ENCODE data around the gene LIPM. TPM values are rescaled to one million over a fixed set of nuclear protein-coding genes. Genes with fewer than 3 reads are reported as not detected.

Gene LIPM
- total RNA-seq, 2 experiments from 2014 or later: not detected

- H3K79me2 ChIP-seq (ENCODE audit: insufficient read depth, low read depth, low read length): no peaks in the 10 kb centered on the region
- no peak overlapping the region for H3K4me3 ChIP-seq (ENCODE audit: low read depth, low read length, poor library complexity, severe bottlenecking)
- BruUV-seq (replicated peaks): no TSS peak
- intact Hi-C loops (cut with micrococcal nuclease; ENCODE audit: unreplicated experiment): no loop called here
- H3K9me2 ChIP-seq (ENCODE audit: insufficient read depth, low read length): no peaks in the 10 kb centered on the region
- no peaks in the 10 kb centered on the region for H3K4me1 ChIP-seq (ENCODE audit: insufficient read depth, low read length, poor library complexity, severe bottlenecking)
- POLR2A ChIA-PET: no interaction called here
- no peaks in the 10 kb centered on the region for H3K9me3 ChIP-seq (ENCODE audit: low read length)
- CTCF ChIA-PET (ENCODE audit: unreplicated experiment): no interaction called here
- H3K27ac ChIP-seq (ENCODE audit: low read depth, low read length, poor library complexity, severe bottlenecking): no peak overlapping the region
- H3K36me3 ChIP-seq (ENCODE audit: insufficient read depth, low read length): no peaks in the 10 kb centered on the region
- TF ChIP-seq CTCF (conservative IDR thresholded peaks at IDR 0.05; ENCODE audit: low read length) (no peak), EZH2phosphoT487 (IDR thresholded peaks at IDR 0.05; ENCODE audit: borderline replicate concordance, low read depth, low read length) (no peak)
- no peaks in the 10 kb centered on the region for H4K20me1 ChIP-seq (ENCODE audit: insufficient read depth, low read length)
- H2AFZ ChIP-seq (ENCODE audit: low read length): no peak overlapping the region
- H3K4me2 ChIP-seq (ENCODE audit: low read length): no peak overlapping the region
- DNase-seq (ENCODE audit: low spot score): no peak
Observed at GRCh38 chr10:88763441-88763840, 39.1 kb upstream of the LIPM start.

GRCh38 chr10:88764110-88764509, 38.4 kb upstream of the LIPM start:
- H3K9me2 ChIP-seq (ENCODE audit: insufficient read depth, low read length): no peaks in the 10 kb centered on the region
- H3K4me1 ChIP-seq (ENCODE audit: insufficient read depth, low read length, poor library complexity, severe bottlenecking): no peaks in the 10 kb centered on the region
- no peak overlapping the region for H3K4me3 ChIP-seq (ENCODE audit: low read depth, low read length, poor library complexity, severe bottlenecking)
- intact Hi-C loops (cut with micrococcal nuclease; ENCODE audit: unreplicated experiment): no loop called here
- CTCF ChIA-PET (ENCODE audit: unreplicated experiment): no interaction called here
- POLR2A ChIA-PET: interaction anchor here (1.1 kb wide), 1 partner anchor 11 kb away, joined by 3 read pairs; no protein-coding TSS in a partner anchor
- TF ChIP-seq EZH2phosphoT487 (IDR thresholded peaks at IDR 0.05; ENCODE audit: borderline replicate concordance, low read depth, low read length) (no peak), CTCF (conservative IDR thresholded peaks at IDR 0.05; ENCODE audit: low read length) (no peak)
- BruUV-seq (replicated peaks): no TSS peak
- H3K27ac ChIP-seq (ENCODE audit: low read depth, low read length, poor library complexity, severe bottlenecking): no peak overlapping the region
- no peaks in the 10 kb centered on the region for H3K79me2 ChIP-seq (ENCODE audit: insufficient read depth, low read depth, low read length)
- no peak overlapping the region for H3K4me2 ChIP-seq (ENCODE audit: low read length)
- H4K20me1 ChIP-seq (ENCODE audit: insufficient read depth, low read length): no peaks in the 10 kb centered on the region
- DNase-seq (ENCODE audit: low spot score): no peak
- no peaks in the 10 kb centered on the region for H3K9me3 ChIP-seq (ENCODE audit: low read length)
- no peak overlapping the region for H2AFZ ChIP-seq (ENCODE audit: low read length)
- H3K36me3 ChIP-seq (ENCODE audit: insufficient read depth, low read length): no peaks in the 10 kb centered on the region

- no peak overlapping the region for H3K4me3 ChIP-seq (ENCODE audit: low read depth, low read length, poor library complexity, severe bottlenecking)
- no peaks in the 10 kb centered on the region for H3K4me1 ChIP-seq (ENCODE audit: insufficient read depth, low read length, poor library complexity, severe bottlenecking)
- no peaks in the 10 kb centered on the region for H4K20me1 ChIP-seq (ENCODE audit: insufficient read depth, low read length)
- ChIA-PET CTCF (ENCODE audit: unreplicated experiment) (no interaction called here), POLR2A (interaction anchor here (1.6 kb wide), 1 partner anchor 7 kb away, joined by 5 read pairs; no protein-coding TSS in a partner anchor)
- TF ChIP-seq EZH2phosphoT487 (IDR thresholded peaks at IDR 0.05; ENCODE audit: borderline replicate concordance, low read depth, low read length): no peak
- TF ChIP-seq CTCF (conservative IDR thresholded peaks at IDR 0.05; ENCODE audit: low read length): no peak
- no peaks in the 10 kb centered on the region for H3K9me3 ChIP-seq (ENCODE audit: low read length)
- no TSS peak for BruUV-seq (replicated peaks)
- H3K36me3 ChIP-seq (ENCODE audit: insufficient read depth, low read length): no peaks in the 10 kb centered on the region
- intact Hi-C loops (cut with micrococcal nuclease; ENCODE audit: unreplicated experiment): no loop called here
- H3K27ac ChIP-seq (ENCODE audit: low read depth, low read length, poor library complexity, severe bottlenecking): no peak overlapping the region
- no peak overlapping the region for H3K4me2 ChIP-seq (ENCODE audit: low read length)
- H3K79me2 ChIP-seq (ENCODE audit: insufficient read depth, low read depth, low read length): no peaks in the 10 kb centered on the region
- H3K9me2 ChIP-seq (ENCODE audit: insufficient read depth, low read length): no peaks in the 10 kb centered on the region
- DNase-seq (ENCODE audit: low spot score): no peak
- no peak overlapping the region for H2AFZ ChIP-seq (ENCODE audit: low read length)
Observed at GRCh38 chr10:88765816-88766215, 36.7 kb upstream of the LIPM start.
